SJCRH30 (cell line): ENCODE data around the gene TRABD2A. TPM values are rescaled to one million over a fixed set of nuclear protein-coding genes. Genes with fewer than 3 reads are reported as not detected.
"Not testable (repeated sequence)": the region's sequence is repeated elsewhere in the genome, so short reads cannot be mapped to it uniquely, and the experiment has no call there.

Experiments used
- DNase-seq, 2 experiments: peaks; one replicate each; pipeline ENCODE4 v3.0.0-alpha.2; 2015 to 2020
- H3K27ac ChIP-seq: fragments of 250-450 bp; sonication (Bioruptor Pico); 2 replicates; pipeline ENCODE4 v1.5.1; 2020; ENCODE audit warnings: mild to moderate bottlenecking, moderate library complexity
- H3K27me3 ChIP-seq: fragments of 250-450 bp; sonication (Bioruptor Pico); 2 replicates; pipeline ENCODE4 v1.5.1; 2020; ENCODE audit warnings: mild to moderate bottlenecking, moderate library complexity
- H3K36me3 ChIP-seq: fragments of 250-450 bp; sonication (Bioruptor Pico); 2 replicates; pipeline ENCODE4 v1.5.1; 2020; ENCODE audit warnings: mild to moderate bottlenecking, moderate library complexity
- H3K4me1 ChIP-seq: fragments of 250-450 bp; sonication (Bioruptor Pico); 2 replicates; pipeline ENCODE4 v1.5.1; 2020; ENCODE audit warnings: mild to moderate bottlenecking, moderate library complexity
- H3K4me3 ChIP-seq: fragments of 250-450 bp; sonication (Bioruptor Pico); 2 replicates; pipeline ENCODE4 v1.5.1; 2020; ENCODE audit warnings: mild to moderate bottlenecking, moderate library complexity
- H3K9me3 ChIP-seq: fragments of 250-450 bp; sonication (Bioruptor Pico); replicated peaks from 2 replicates; pipeline ENCODE4 v1.5.1; 2020; ENCODE audit warnings: mild to moderate bottlenecking, moderate library complexity
- total RNA-seq: library from RNA; depleted of rRNA; stranded (reverse); fragments of >200 nt; shearing (Covaris generic); gene quantifications from 2 replicates; pipeline ENCODE4 v1.2.3, GENCODE V29; 2014; rRNA removed

TRABD2A gene
- total RNA-seq: 0.86 and 1.4 TPM in 2 replicates

GRCh38 chr2:84880645-84881521, at the start of gene TRABD2A:
TSS of gene TRABD2A (minus strand) at chr2:84881084. CDS start at chr2:84881039, 45 bp downstream.
- DNase-seq: peak in 1 of 2 experiments; percentile 38
- Histone ChIP-seq H3K27me3 (peaks cover 21% of the 10 kb centered on the region), H3K4me1 (no peaks in the 10 kb centered on the region; the same call in 1 of the 2 replicates), H3K4me3 (peak within 1 kb of the TSS; percentile 51), H3K36me3 (no peaks in the 10 kb centered on the region), H3K27ac (no peak within 1 kb of the TSS), H3K9me3 (no peaks in the 10 kb centered on the region)

GRCh38 chr2:84927275-84927627, 46.4 kb upstream of the TRABD2A start:
- Histone ChIP-seq H3K4me1 (peaks cover 17% of the 10 kb centered on the region), H3K27ac (no peak overlapping the region), H3K4me3 (no peak overlapping the region; the same call in 1 of the 2 replicates), H3K36me3 (no peaks in the 10 kb centered on the region), H3K27me3 (no peaks in the 10 kb centered on the region), H3K9me3 (no peaks in the 10 kb centered on the region)
- no peak for DNase-seq

GRCh38 chr2:84925724-84926376, 45.0 kb upstream of the TRABD2A start:
- H3K4me3 ChIP-seq: peak overlapping the region; percentile 45
- H3K9me3 ChIP-seq: no peaks in the 10 kb centered on the region
- H3K36me3 ChIP-seq: no peaks in the 10 kb centered on the region
- H3K27ac ChIP-seq: no peak overlapping the region
- H3K4me1 ChIP-seq: peaks cover 10% of the 10 kb centered on the region; the same call in 1 of the 2 replicates
- DNase-seq: peak; percentile 95 to 97
- H3K27me3 ChIP-seq: no peaks in the 10 kb centered on the region

- Histone ChIP-seq H3K36me3 (no peaks in the 10 kb centered on the region), H3K4me3 (no peak overlapping the region), H3K4me1 (peaks cover 12% of the 10 kb centered on the region), H3K27me3 (no peaks in the 10 kb centered on the region), H3K27ac (no peak overlapping the region), H3K9me3 (no peaks in the 10 kb centered on the region)
- DNase-seq: no peak
Observed at GRCh38 chr2:84925336-84925723, 44.4 kb upstream of the TRABD2A start.

GRCh38 chr2:84924173-84925106, 43.6 kb upstream of the TRABD2A start:
- Histone ChIP-seq H3K9me3 (no peaks in the 10 kb centered on the region), H3K27me3 (no peaks in the 10 kb centered on the region), H3K36me3 (no peaks in the 10 kb centered on the region), H3K4me3 (peak overlapping the region; percentile 41), H3K27ac (peak overlapping the region; percentile 3; the same call in 1 of the 2 replicates), H3K4me1 (peaks cover 17% of the 10 kb centered on the region)
- peak; percentile 84 to 91 for DNase-seq

GRCh38 chr2:84923009-84923408, 42.1 kb upstream of the TRABD2A start:
- no peak overlapping the region for H3K27ac ChIP-seq
- H3K36me3 ChIP-seq: no peaks in the 10 kb centered on the region
- peaks cover 20% of the 10 kb centered on the region for H3K4me1 ChIP-seq
- H3K4me3 ChIP-seq: no peak overlapping the region
- no peak for DNase-seq
- H3K27me3 ChIP-seq: no peaks in the 10 kb centered on the region
- no peaks in the 10 kb centered on the region for H3K9me3 ChIP-seq

- DNase-seq: peak; percentile 82 to 89
- no peaks in the 10 kb centered on the region for H3K36me3 ChIP-seq
- no peaks in the 10 kb centered on the region for H3K9me3 ChIP-seq
- peak overlapping the region; percentile 83 for H3K27ac ChIP-seq
- peaks cover 12% of the 10 kb centered on the region for H3K4me1 ChIP-seq
- H3K4me3 ChIP-seq: peak overlapping the region; percentile 46
- H3K27me3 ChIP-seq: no peaks in the 10 kb centered on the region
Observed at GRCh38 chr2:84919885-84920580, 39.1 kb upstream of the TRABD2A start.

- no peak for DNase-seq
- H3K27ac ChIP-seq: no peak overlapping the region
Observed at GRCh38 chr2:84918430-84918829, 37.5 kb upstream of the TRABD2A start.

GRCh38 chr2:84917821-84918220, 36.9 kb upstream of the TRABD2A start:
- not testable (repeated sequence) for DNase-seq

More at GRCh38 chr2:84918430-84918829, 37.5 kb upstream of the TRABD2A start:
- H3K9me3 ChIP-seq: no peaks in the 10 kb centered on the region
- peaks cover 10% of the 10 kb centered on the region for H3K4me1 ChIP-seq
- H3K27me3 ChIP-seq: no peaks in the 10 kb centered on the region
- no peak overlapping the region for H3K4me3 ChIP-seq
- no peaks in the 10 kb centered on the region for H3K36me3 ChIP-seq

GRCh38 chr2:84915675-84916074, 34.8 kb upstream of the TRABD2A start:
- H3K9me3 ChIP-seq, H3K27me3 ChIP-seq, H3K4me1 ChIP-seq, H3K36me3 ChIP-seq, DNase-seq, H3K27ac ChIP-seq, H3K4me3 ChIP-seq: not testable (repeated sequence)

More at GRCh38 chr2:84917821-84918220, 36.9 kb upstream of the TRABD2A start:
- H3K27me3 ChIP-seq, H3K9me3 ChIP-seq, H3K4me1 ChIP-seq, H3K27ac ChIP-seq, H3K4me3 ChIP-seq, H3K36me3 ChIP-seq: not testable (repeated sequence)

GRCh38 chr2:84914334-84914733, 33.5 kb upstream of the TRABD2A start:
- Histone ChIP-seq H3K4me1 (peaks cover 1% of the 10 kb centered on the region; the same call in 1 of the 2 replicates), H3K36me3 (no peaks in the 10 kb centered on the region), H3K27me3 (no peaks in the 10 kb centered on the region), H3K4me3 (no peak overlapping the region), H3K27ac (no peak overlapping the region), H3K9me3 (no peaks in the 10 kb centered on the region)
- DNase-seq: no peak

- Histone ChIP-seq H3K4me3 (no peak overlapping the region), H3K27me3 (no peaks in the 10 kb centered on the region), H3K36me3 (no peaks in the 10 kb centered on the region), H3K4me1 (no peaks in the 10 kb centered on the region), H3K9me3 (no peaks in the 10 kb centered on the region), H3K27ac (no peak overlapping the region)
- no peak for DNase-seq
Observed at GRCh38 chr2:84912984-84913383, 32.1 kb upstream of the TRABD2A start.

- DNase-seq: no peak
- Histone ChIP-seq H3K27ac (no peak overlapping the region), H3K4me3 (no peak overlapping the region), H3K4me1 (peaks cover 3% of the 10 kb centered on the region; the same call in 1 of the 2 replicates), H3K27me3 (no peaks in the 10 kb centered on the region), H3K9me3 (no peaks in the 10 kb centered on the region), H3K36me3 (peaks cover 12% of the 10 kb centered on the region; the same call in 1 of the 2 replicates)
Observed at GRCh38 chr2:84911135-84911678, 30.3 kb upstream of the TRABD2A start.
